ENCODE measurements around the gene FAM135A. TPM values are rescaled to one million over a fixed set of nuclear protein-coding genes. Genes with fewer than 3 reads are reported as not detected.

The FAM135A gene
- total and polyA plus RNA-seq, 9 of the 15 experiments (the other 6 are each of a cell fraction or from before 2014, with no cell fraction given): 7.4 to 32.9 (median 19.2) TPM

DNA sequence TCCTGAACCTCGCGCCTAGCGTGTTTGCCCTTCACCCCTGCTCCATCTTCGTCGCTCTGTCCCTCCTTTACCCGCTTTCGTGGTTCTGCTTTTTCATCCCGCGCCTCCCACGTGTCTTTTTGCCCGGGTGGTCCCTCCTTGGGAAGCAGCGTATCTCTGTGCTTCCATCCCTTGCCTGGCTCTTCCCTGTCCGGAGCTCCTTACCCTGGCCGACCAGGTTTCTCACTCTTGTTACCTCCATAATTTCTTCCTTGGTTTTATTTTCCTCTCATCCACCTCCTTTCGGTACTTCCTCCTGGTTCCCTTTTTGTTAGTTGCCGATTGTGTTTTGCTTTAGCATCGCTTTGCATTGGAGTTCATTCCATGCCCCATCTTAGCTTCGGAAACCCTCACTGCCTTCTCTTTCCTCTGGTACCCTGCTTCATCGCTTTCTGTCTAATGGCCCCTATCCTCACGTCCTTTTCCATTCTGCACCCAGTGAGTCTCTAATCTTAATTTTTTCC, 735 bp downstream of the FAM135A start (continued):
- TF ChIP-seq, protein P1, sequence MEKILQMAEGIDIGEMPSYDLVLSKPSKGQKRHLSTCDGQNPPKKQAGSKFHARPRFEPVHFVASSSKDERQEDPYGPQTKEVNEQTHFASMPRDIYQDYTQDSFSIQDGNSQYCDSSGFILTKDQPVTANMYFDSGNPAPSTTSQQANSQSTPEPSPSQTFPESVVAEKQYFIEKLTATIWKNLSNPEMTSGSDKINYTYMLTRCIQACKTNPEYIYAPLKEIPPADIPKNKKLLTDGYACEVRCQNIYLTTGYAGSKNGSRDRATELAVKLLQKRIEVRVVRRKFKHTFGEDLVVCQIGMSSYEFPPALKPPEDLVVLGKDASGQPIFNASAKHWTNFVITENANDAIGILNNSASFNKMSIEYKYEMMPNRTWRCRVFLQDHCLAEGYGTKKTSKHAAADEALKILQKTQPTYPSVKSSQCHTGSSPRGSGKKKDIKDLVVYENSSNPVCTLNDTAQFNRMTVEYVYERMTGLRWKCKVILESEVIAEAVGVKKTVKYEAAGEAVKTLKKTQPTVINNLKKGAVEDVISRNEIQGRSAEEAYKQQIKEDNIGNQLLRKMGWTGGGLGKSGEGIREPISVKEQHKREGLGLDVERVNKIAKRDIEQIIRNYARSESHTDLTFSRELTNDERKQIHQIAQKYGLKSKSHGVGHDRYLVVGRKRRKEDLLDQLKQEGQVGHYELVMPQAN (IDR thresholded peaks at IDR 0.05; ENCODE audit: borderline replicate concordance): peak; percentile 77
- TF ChIP-seq, protein P2, sequence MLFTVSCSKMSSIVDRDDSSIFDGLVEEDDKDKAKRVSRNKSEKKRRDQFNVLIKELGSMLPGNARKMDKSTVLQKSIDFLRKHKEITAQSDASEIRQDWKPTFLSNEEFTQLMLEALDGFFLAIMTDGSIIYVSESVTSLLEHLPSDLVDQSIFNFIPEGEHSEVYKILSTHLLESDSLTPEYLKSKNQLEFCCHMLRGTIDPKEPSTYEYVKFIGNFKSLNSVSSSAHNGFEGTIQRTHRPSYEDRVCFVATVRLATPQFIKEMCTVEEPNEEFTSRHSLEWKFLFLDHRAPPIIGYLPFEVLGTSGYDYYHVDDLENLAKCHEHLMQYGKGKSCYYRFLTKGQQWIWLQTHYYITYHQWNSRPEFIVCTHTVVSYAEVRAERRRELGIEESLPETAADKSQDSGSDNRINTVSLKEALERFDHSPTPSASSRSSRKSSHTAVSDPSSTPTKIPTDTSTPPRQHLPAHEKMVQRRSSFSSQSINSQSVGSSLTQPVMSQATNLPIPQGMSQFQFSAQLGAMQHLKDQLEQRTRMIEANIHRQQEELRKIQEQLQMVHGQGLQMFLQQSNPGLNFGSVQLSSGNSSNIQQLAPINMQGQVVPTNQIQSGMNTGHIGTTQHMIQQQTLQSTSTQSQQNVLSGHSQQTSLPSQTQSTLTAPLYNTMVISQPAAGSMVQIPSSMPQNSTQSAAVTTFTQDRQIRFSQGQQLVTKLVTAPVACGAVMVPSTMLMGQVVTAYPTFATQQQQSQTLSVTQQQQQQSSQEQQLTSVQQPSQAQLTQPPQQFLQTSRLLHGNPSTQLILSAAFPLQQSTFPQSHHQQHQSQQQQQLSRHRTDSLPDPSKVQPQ (CRISPR knock-in tag; IDR thresholded peaks at IDR 0.05; ENCODE audit: borderline replicate concordance): no peak
- TF ChIP-seq NCOA1 (IDR thresholded peaks at IDR 0.05; ENCODE audit: low read depth): 0 out of 2 replicates have a peak, but pooled peaks have one; percentile 46
- no peak for TF ChIP-seq NFE2 (IDR thresholded peaks at IDR 0.05; ENCODE audit: low read depth)
- TF ChIP-seq, protein P3, sequence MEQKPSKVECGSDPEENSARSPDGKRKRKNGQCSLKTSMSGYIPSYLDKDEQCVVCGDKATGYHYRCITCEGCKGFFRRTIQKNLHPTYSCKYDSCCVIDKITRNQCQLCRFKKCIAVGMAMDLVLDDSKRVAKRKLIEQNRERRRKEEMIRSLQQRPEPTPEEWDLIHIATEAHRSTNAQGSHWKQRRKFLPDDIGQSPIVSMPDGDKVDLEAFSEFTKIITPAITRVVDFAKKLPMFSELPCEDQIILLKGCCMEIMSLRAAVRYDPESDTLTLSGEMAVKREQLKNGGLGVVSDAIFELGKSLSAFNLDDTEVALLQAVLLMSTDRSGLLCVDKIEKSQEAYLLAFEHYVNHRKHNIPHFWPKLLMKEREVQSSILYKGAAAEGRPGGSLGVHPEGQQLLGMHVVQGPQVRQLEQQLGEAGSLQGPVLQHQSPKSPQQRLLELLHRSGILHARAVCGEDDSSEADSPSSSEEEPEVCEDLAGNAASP (IDR thresholded peaks at IDR 0.05): no peak
- no peak for TF ChIP-seq ETV6 (IDR thresholded peaks at IDR 0.05; ENCODE audit: borderline replicate concordance in 1 of 2, low read depth in 2 of 2, low read length in 1 of 2)
- TF ChIP-seq ETV6 (CRISPR knock-in tag; IDR thresholded peaks at IDR 0.05; ENCODE audit: borderline replicate concordance): no peak
- TF ChIP-seq FOXK2 (conservative IDR thresholded peaks at IDR 0.05 in 1 of 2, IDR thresholded peaks at IDR 0.05 in 1 of 2; ENCODE audit: low read depth in 2 of 2): 0 out of 4 replicates have a peak, but pooled peaks of 1 of the 2 experiments have one; percentile 40
- TF ChIP-seq, protein P4, sequence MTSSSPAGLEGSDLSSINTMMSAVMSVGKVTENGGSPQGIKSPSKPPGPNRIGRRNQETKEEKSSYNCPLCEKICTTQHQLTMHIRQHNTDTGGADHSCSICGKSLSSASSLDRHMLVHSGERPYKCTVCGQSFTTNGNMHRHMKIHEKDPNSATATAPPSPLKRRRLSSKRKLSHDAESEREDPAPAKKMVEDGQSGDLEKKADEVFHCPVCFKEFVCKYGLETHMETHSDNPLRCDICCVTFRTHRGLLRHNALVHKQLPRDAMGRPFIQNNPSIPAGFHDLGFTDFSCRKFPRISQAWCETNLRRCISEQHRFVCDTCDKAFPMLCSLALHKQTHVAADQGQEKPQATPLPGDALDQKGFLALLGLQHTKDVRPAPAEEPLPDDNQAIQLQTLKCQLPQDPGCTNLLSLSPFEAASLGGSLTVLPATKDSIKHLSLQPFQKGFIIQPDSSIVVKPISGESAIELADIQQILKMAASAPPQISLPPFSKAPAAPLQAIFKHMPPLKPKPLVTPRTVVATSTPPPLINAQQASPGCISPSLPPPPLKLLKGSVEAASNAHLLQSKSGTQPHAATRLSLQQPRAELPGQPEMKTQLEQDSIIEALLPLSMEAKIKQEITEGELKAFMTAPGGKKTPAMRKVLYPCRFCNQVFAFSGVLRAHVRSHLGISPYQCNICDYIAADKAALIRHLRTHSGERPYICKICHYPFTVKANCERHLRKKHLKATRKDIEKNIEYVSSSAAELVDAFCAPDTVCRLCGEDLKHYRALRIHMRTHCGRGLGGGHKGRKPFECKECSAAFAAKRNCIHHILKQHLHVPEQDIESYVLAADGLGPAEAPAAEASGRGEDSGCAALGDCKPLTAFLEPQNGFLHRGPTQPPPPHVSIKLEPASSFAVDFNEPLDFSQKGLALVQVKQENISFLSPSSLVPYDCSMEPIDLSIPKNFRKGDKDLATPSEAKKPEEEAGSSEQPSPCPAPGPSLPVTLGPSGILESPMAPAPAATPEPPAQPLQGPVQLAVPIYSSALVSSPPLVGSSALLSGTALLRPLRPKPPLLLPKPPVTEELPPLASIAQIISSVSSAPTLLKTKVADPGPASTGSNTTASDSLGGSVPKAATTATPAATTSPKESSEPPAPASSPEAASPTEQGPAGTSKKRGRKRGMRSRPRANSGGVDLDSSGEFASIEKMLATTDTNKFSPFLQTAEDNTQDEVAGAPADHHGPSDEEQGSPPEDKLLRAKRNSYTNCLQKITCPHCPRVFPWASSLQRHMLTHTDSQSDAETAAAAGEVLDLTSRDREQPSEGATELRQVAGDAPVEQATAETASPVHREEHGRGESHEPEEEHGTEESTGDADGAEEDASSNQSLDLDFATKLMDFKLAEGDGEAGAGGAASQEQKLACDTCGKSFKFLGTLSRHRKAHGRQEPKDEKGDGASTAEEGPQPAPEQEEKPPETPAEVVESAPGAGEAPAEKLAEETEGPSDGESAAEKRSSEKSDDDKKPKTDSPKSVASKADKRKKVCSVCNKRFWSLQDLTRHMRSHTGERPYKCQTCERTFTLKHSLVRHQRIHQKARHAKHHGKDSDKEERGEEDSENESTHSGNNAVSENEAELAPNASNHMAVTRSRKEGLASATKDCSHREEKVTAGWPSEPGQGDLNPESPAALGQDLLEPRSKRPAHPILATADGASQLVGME (CRISPR knock-in tag; IDR thresholded peaks at IDR 0.05): 0 out of 2 replicates have a peak, but pooled peaks have one; percentile 40
- no peak for TF ChIP-seq RBM34 (IDR thresholded peaks at IDR 0.05; ENCODE audit: borderline replicate concordance, insufficient read depth, low read length)
- no peak for TF ChIP-seq ZBED1 (IDR thresholded peaks at IDR 0.05)
- TF ChIP-seq, protein P5, sequence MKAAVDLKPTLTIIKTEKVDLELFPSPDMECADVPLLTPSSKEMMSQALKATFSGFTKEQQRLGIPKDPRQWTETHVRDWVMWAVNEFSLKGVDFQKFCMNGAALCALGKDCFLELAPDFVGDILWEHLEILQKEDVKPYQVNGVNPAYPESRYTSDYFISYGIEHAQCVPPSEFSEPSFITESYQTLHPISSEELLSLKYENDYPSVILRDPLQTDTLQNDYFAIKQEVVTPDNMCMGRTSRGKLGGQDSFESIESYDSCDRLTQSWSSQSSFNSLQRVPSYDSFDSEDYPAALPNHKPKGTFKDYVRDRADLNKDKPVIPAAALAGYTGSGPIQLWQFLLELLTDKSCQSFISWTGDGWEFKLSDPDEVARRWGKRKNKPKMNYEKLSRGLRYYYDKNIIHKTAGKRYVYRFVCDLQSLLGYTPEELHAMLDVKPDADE (conservative IDR thresholded peaks at IDR 0.05; ENCODE audit: control insufficient read depth, low read depth, low read length): 0 out of 2 replicates have a peak, but pooled peaks have one; percentile 10
- TF ChIP-seq DMBX1 (CRISPR knock-in tag; IDR thresholded peaks at IDR 0.05; ENCODE audit: borderline replicate concordance): no peak
- no peak for TF ChIP-seq NUFIP1 (IDR thresholded peaks at IDR 0.05; ENCODE audit: partially characterized antibody)
